Keratinocyte (primary cell): ENCODE results near the gene ZNF664. TPM values are rescaled to one million over a fixed set of nuclear protein-coding genes. Genes with fewer than 3 reads are reported as not detected.

Experiments used
- DNase-seq: peaks from one replicate; pipeline ENCODE4 v3.0.0-alpha.2; 2011; ENCODE audit warnings: low read depth, missing footprints, low spot score
- FAIRE-seq: peaks from 2 replicates; lab custom pipeline; 2011; peaks lifted over from hg19 to GRCh38; lab: Jason Lieb, UNC
- H2AFZ ChIP-seq: 2 replicates; pipeline ENCODE4 v1.6.0; 2012; ENCODE audit warnings: low read length, control low read depth, inconsistent platforms; ENCODE audit not compliant: control insufficient read depth
- H3K27ac ChIP-seq: 2 replicates; pipeline ENCODE4 v1.5.1; 2011; ENCODE audit warnings: low read length; ENCODE audit not compliant: control insufficient read depth, insufficient read depth
- H3K27me3 ChIP-seq: 3 replicates; pipeline ENCODE4 v1.6.0; 2011; ENCODE audit warnings: low read length; ENCODE audit not compliant: control insufficient read depth, insufficient read depth; ENCODE audit errors: extremely low read depth
- H3K36me3 ChIP-seq, 2 experiments: 2 replicates in 1 of 2; 3 replicates in 1 of 2; pipeline ENCODE4 v1.5.1; 2011; ENCODE audit warnings: low read length in 2 of 2, mild to moderate bottlenecking in 1 of 2; ENCODE audit not compliant: control insufficient read depth in 2 of 2, insufficient read depth in 2 of 2; ENCODE audit errors: extremely low read depth in 1 of 2
- H3K4me1 ChIP-seq: 3 replicates; pipeline ENCODE4 v1.5.1; 2011; ENCODE audit warnings: low read length; ENCODE audit not compliant: control insufficient read depth, insufficient read depth; ENCODE audit errors: extremely low read depth
- H3K4me2 ChIP-seq: 3 replicates; pipeline ENCODE4 v1.6.0; 2011; ENCODE audit warnings: low read depth, low read length; ENCODE audit not compliant: control insufficient read depth, insufficient read depth; ENCODE audit errors: extremely low read depth
- H3K4me3 ChIP-seq, 3 experiments: fragments of 200-600 bp in 1 of 3; sonication (generic) in 1 of 3; 2 replicates in 2 of 3; 3 replicates in 1 of 3; pipeline ENCODE4 v1.5.1; 2011 to 2016; ENCODE audit warnings: low read length in 3 of 3, mild to moderate bottlenecking in 3 of 3, control low read depth in 2 of 3, inconsistent platforms in 1 of 3, low read depth in 1 of 3, mixed read lengths in 1 of 3, mixed run types in 1 of 3, moderate library complexity in 1 of 3; ENCODE audit not compliant: control insufficient read depth in 2 of 3, insufficient read depth in 2 of 3; ENCODE audit errors: extremely low read depth in 1 of 3
- H3K79me2 ChIP-seq: 2 replicates; pipeline ENCODE4 v1.6.0; 2012; ENCODE audit warnings: low read length; ENCODE audit not compliant: control insufficient read depth, insufficient read depth
- H3K9ac ChIP-seq: 3 replicates; pipeline ENCODE4 v1.6.0; 2011; ENCODE audit warnings: low read length; ENCODE audit not compliant: control insufficient read depth, insufficient read depth; ENCODE audit errors: extremely low read depth
- H3K9me1 ChIP-seq: 3 replicates; pipeline ENCODE4 v1.6.0; 2011; ENCODE audit warnings: low read length; ENCODE audit not compliant: control insufficient read depth, insufficient read depth; ENCODE audit errors: extremely low read depth
- H3K9me3 ChIP-seq: 2 replicates; pipeline ENCODE4 v1.5.1; 2012; ENCODE audit warnings: low read depth, low read length; ENCODE audit not compliant: control insufficient read depth
- H4K20me1 ChIP-seq: 3 replicates; pipeline ENCODE4 v1.6.0; 2011; ENCODE audit warnings: low read length; ENCODE audit not compliant: control insufficient read depth, insufficient read depth; ENCODE audit errors: extremely low read depth
- CTCF ChIP-seq, 3 experiments: IDR thresholded peaks in 1 of 3; conservative IDR thresholded peaks in 1 of 3; optimal IDR thresholded peaks in 1 of 3; 2 replicates in 2 of 3; 3 replicates in 1 of 3; pipeline versions ENCODE3 to v1.5.1; 2011; ENCODE audit warnings: low read length in 3 of 3, mild to moderate bottlenecking in 3 of 3, moderate library complexity in 2 of 3, control low read depth in 1 of 3, inconsistent platforms in 1 of 3; ENCODE audit not compliant: insufficient read depth in 2 of 3; ENCODE audit errors: extremely low read depth in 1 of 3
- EZH2 ChIP-seq: IDR thresholded peaks from one replicate; pipeline ENCODE4 v1.6.1; 2012; ENCODE audit warnings: inconsistent platforms, mild to moderate bottlenecking, low read length, moderate library complexity
- dilution Hi-C: fragments of 300-500 bp; cut with MboI; formaldehyde crosslinking; loops from one replicate; pipeline ENCODE4 v1.7.0; 2020; ENCODE audit warnings: low sequenced_read_pairs; ENCODE audit not compliant: extremely low pct_ligation_motif_present
- polyA plus RNA-seq, 5 experiments: library from polyadenylated mRNA; depleted of rRNA in 3 of 5; stranded (reverse) in 3 of 5; stranded (forward) in 1 of 5; unstranded in 1 of 5; fragments of >200 nt; gene quantifications; 1 replicate in 1 of 5; 2 replicates in 3 of 5; 3 replicates in 1 of 5; pipeline versions ENCODE4 v1.2.1 to v1.2.3, GENCODE V29; 2011 to 2012; ENCODE audit warnings: missing spikeins in 2 of 5, low read depth in 1 of 5, low replicate concordance in 1 of 5

ZNF664 gene
- polyA plus RNA-seq, 1 donor (not counting 4 experiments of a cell fraction or from before 2014, with no cell fraction given), result 48.7 TPM

GRCh38 chr12:124028555-124028925, 55.5 kb downstream of the ZNF664 start:
- H2AFZ ChIP-seq, result no peak overlapping the region
- H4K20me1 ChIP-seq, result no peaks in the 10 kb centered on the region
- no peaks in the 10 kb centered on the region for H3K79me2 ChIP-seq
- H3K27me3 ChIP-seq, result peaks cover 8% of the 10 kb centered on the region
- TF ChIP-seq CTCF (optimal IDR thresholded peaks at IDR 0.05 in 1 of 3, IDR thresholded peaks at IDR 0.05 in 1 of 3, conservative IDR thresholded peaks at IDR 0.05 in 1 of 3; ENCODE audit: extremely low read depth in 1 of 3, insufficient read depth in 2 of 3, low read length in 3 of 3) (no peak), EZH2 (no peak)
- H3K4me3 ChIP-seq, result no peak overlapping the region
- H3K4me2 ChIP-seq, result no peak overlapping the region
- peaks cover 17% of the 10 kb centered on the region for H3K4me1 ChIP-seq
- FAIRE-seq, result no peak
- H3K36me3 ChIP-seq, result no peaks in the 10 kb centered on the region
- no peak for DNase-seq
- dilution Hi-C loops, result no loop called here
- H3K9ac ChIP-seq, result no peak overlapping the region
- no peak overlapping the region for H3K27ac ChIP-seq
- no peaks in the 10 kb centered on the region for H3K9me3 ChIP-seq
- no peaks in the 10 kb centered on the region for H3K9me1 ChIP-seq

- no peaks in the 10 kb centered on the region for H3K9me3 ChIP-seq
- no peaks in the 10 kb centered on the region for H3K79me2 ChIP-seq
- dilution Hi-C loops, result no loop called here
- TF ChIP-seq EZH2 (no peak), CTCF (optimal IDR thresholded peaks at IDR 0.05 in 1 of 3, IDR thresholded peaks at IDR 0.05 in 1 of 3, conservative IDR thresholded peaks at IDR 0.05 in 1 of 3; ENCODE audit: extremely low read depth in 1 of 3, insufficient read depth in 2 of 3, low read length in 3 of 3) (no peak)
- H2AFZ ChIP-seq, result no peak overlapping the region
- H4K20me1 ChIP-seq, result no peaks in the 10 kb centered on the region
- no peak overlapping the region for H3K9ac ChIP-seq
- DNase-seq (no peak), FAIRE-seq (no peak)
- H3K4me1 ChIP-seq, result peaks cover 9% of the 10 kb centered on the region
- H3K4me3 ChIP-seq, result no peak overlapping the region
- H3K27me3 ChIP-seq, result peaks cover 8% of the 10 kb centered on the region
- H3K27ac ChIP-seq, result no peak overlapping the region
- no peak overlapping the region for H3K4me2 ChIP-seq
- no peaks in the 10 kb centered on the region for H3K9me1 ChIP-seq
- H3K36me3 ChIP-seq, result no peaks in the 10 kb centered on the region
Measured at GRCh38 chr12:124030008-124030407, 57.0 kb downstream of the ZNF664 start.
